GM21367 (cell line): ENCODE results near the gene RNF217.
"Not testable (repeated sequence)": the region's sequence is repeated elsewhere in the genome, so short reads cannot be mapped to it uniquely, and the experiment has no call there.

Source experiments
- ATAC-seq: cut with Tn5 transposase; IDR thresholded peaks from one replicate; pipeline ENCODE4 v1.9.1; 2021; ENCODE audit not compliant: unreplicated experiment

RNF217 gene

DNA sequence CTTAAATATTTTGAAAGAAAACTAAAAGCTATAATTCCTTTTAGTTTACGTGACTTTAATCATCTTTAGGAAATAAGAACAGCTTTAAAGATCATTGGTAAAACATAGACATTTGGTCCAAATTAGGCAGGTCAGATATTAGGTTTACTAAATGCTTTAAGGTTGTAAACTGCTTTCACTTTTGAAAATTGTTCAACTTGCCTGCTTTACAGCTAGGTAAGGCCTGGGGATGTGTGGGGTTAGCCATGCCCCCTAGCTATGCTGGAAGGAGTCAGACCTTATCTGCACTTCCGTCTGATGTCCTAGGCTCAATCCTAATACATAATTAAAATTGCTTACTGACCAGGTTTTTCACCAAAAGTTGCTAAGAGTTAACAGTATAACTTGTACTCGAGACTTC lies 160.8 kb downstream of the RNF217 start:
- ATAC-seq = no peak

DNA sequence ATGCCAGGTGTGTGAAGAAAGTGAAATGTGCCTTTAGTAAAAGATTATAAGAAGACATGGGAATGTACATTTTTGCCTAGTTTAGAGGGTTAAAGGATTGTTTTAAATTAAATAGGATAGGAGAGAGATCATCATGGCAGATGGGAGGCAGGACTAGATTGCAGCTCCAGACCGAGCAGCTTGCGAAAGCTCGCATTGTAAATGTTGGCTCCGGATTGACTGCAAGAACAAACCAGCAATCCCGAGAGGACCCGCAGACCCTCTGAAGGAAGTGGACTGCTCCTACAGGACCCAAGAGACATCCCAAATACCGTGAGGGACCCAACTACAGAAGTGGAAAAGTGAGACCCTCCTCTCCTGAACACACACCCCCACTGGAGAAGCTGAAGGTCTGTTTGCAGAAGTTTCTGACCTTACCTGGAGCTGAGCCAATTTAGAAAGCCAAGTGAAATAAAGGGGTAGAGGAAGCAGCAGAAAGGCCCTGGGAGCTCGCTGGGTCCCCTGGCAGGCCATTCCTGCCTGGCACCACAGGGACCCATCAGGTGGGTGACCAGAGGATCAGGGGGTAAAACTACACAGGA lies 161.3 kb downstream of the RNF217 start:
- no peak for ATAC-seq

- ATAC-seq = no peak
Observed at GRCh38 chr6:125124049-125124669, 161.9 kb downstream of the RNF217 start.

- not testable (repeated sequence) for ATAC-seq
Observed at GRCh38 chr6:125125856-125126255, 163.6 kb downstream of the RNF217 start.

GRCh38 chr6:125129354-125129753 lies 167.1 kb downstream of the RNF217 start:
- no peak for ATAC-seq

GRCh38 chr6:125132058-125132457 lies 169.8 kb downstream of the RNF217 start:
- ATAC-seq = no peak

GRCh38 chr6:125136378-125136777 lies 174.1 kb downstream of the RNF217 start:
- no peak for ATAC-seq

- ATAC-seq = no peak
Observed at GRCh38 chr6:125138083-125138482, 175.8 kb downstream of the RNF217 start.

GRCh38 chr6:125140808-125141207 lies 178.6 kb downstream of the RNF217 start:
- ATAC-seq = no peak
